ENCODE results near the gene FAM149B1. TPM values are rescaled to one million over a fixed set of nuclear protein-coding genes. Genes with fewer than 3 reads are reported as not detected.

The FAM149B1 gene
- total RNA-seq, 2 donors from 2014 or later = 14.8 to 17.3 TPM

DNA sequence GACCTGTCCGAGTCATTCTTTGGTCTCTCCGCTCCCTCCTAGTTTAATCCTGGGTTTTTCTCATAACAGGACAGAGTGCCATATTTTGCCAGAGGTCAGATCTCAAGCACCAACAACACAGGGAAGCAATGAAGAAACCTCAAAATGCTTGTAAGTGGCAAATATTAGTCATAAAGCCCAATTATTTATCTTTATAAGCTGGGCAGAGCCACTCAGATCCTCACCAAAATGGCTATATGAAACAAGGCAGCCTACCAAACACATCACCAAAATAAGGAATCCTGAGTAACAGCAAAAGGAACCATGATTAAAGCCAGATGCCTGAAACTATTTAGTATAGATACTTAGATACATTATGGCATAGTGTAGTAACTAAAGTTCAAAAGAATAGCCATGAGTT, 4.8 kb upstream of the FAM149B1 start:
- Mint-ChIP-seq H3K9me3 (no peaks in the 10 kb centered on the region), H3K36me3 (peaks cover 18 to 36% of the 10 kb centered on the region in 2 donors), H3K27ac (peak overlapping the region in 1 of 2 donors; percentile 26)
- DNase-seq (ENCODE audit: low spot score in 2 of 2) = no peak
- no peak for ATAC-seq

DNA sequence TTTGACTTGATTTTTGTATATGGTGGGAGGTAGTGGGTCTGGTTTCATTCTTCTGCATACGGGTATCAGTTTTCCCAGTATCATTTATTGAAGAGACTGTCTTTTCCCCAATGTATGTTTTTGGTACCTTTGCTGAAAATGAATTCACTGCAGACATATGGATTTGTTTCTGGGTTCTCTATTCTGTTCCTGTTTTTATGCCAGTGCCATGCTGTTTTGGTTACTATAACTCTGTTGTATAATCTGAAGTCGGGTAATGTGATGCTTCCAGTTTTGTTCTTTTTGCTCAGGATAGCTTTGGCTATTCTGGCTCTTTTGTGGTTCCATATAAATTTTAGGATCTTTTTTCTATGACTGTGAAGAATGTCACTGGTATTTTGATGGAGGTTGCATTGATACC, 947 bp upstream of the FAM149B1 start:
- no peaks in the 10 kb centered on the region for H3K9me3 Mint-ChIP-seq
- H3K36me3 Mint-ChIP-seq = peaks cover 22 to 32% of the 10 kb centered on the region in 2 donors
- H3K27ac Mint-ChIP-seq = peak overlapping the region; percentile 97 to 98
- DNase-seq (ENCODE audit: low spot score in 2 of 2) (no peak), ATAC-seq (no peak)

DNA sequence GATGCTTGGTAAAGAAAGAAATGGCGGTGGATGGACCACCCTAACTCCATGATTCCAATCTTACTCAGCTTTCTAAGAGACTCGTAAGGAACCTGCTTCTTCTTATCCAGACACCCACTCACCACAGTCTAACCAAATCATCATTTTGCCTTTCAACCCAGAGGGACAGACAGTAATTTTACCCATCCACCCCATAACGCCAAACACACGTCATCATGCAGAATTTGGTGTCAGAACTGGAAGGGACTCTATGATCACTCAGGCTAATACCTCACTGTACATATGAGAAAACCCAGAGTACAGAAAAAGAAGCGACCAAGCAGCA, 499 bp upstream of the FAM149B1 start:
- peak in 1 of 2 donors; percentile 6 for DNase-seq (ENCODE audit: low spot score in 2 of 2)
- H3K9me3 Mint-ChIP-seq = no peaks in the 10 kb centered on the region
- peaks cover 22 to 29% of the 10 kb centered on the region in 2 donors for H3K36me3 Mint-ChIP-seq
- ATAC-seq = peak; percentile 6 to 19
- H3K27ac Mint-ChIP-seq = peak overlapping the region; percentile 97 to 98

DNA sequence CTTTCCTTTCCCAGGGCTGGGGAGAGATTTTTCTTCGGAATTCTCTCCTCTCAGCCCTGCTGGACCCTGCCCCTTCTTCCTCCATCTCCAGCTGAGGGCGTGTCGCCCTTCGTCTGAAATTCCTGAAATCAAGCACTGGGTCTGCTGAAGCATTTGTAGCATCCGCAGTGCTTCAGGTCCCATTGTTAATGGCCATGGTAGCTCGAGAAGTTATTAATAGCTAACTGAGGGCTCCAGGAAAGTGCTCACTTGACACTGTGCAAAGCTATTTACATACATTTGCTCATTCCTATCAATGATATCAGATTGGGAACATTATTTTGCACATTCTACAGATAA, 515 bp downstream of the FAM149B1 start:
- Mint-ChIP-seq H3K9me3 (no peaks in the 10 kb centered on the region), H3K27ac (peak overlapping the region; percentile 84 to 97), H3K36me3 (peaks cover 22 to 23% of the 10 kb centered on the region in 2 donors)
- no peak for ATAC-seq
- DNase-seq (ENCODE audit: low spot score in 2 of 2) = no peak

DNA sequence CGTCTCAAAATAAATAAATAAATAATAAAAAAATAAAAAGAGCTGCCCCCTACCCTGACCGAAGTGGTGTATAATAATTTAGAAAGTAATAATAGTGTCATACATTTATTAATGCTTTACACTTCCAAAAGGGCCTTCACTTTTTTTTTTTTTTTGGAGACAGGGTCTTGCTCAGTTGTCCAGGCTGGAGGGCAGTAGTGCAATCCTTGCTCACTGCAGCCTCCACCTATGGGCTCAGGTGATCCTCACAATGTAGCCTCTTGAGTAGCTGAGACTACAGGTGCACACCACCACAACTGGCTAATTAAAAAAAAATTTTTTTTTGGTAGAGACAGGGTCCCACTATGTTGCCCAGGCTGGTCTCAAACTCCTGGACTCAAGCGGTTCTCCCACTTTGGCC, 1.4 kb downstream of the FAM149B1 start:
- DNase-seq (ENCODE audit: low spot score in 2 of 2) (no peak), ATAC-seq (no peak)
- H3K9me3 Mint-ChIP-seq = no peaks in the 10 kb centered on the region
- H3K36me3 Mint-ChIP-seq = peaks cover 22 to 23% of the 10 kb centered on the region in 2 donors
- H3K27ac Mint-ChIP-seq = no peak overlapping the region

DNA sequence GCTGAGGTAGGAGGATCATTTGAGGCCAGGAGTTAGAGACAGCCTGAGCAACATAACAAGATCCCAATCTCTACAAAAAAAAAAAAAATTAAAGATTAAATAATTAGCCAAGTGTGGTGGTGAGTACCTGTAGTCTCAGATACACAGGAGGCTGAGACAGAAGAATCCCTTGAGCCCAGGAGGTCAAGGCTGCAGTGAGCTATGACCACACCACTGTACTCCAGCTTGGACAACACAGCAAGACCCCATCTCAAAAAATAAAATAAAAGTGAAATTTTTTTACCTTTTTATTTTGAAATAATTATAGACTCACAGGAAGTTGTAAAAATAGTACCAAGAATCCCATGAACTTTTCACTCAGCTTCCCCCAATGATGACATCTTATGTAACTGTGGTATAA, 4.9 kb downstream of the FAM149B1 start:
- no peak for ATAC-seq
- Mint-ChIP-seq H3K9me3 (no peaks in the 10 kb centered on the region), H3K36me3 (peaks cover 2 to 6% of the 10 kb centered on the region in 2 donors), H3K27ac (no peak overlapping the region)
- DNase-seq (ENCODE audit: low spot score in 2 of 2) = no peak

DNA sequence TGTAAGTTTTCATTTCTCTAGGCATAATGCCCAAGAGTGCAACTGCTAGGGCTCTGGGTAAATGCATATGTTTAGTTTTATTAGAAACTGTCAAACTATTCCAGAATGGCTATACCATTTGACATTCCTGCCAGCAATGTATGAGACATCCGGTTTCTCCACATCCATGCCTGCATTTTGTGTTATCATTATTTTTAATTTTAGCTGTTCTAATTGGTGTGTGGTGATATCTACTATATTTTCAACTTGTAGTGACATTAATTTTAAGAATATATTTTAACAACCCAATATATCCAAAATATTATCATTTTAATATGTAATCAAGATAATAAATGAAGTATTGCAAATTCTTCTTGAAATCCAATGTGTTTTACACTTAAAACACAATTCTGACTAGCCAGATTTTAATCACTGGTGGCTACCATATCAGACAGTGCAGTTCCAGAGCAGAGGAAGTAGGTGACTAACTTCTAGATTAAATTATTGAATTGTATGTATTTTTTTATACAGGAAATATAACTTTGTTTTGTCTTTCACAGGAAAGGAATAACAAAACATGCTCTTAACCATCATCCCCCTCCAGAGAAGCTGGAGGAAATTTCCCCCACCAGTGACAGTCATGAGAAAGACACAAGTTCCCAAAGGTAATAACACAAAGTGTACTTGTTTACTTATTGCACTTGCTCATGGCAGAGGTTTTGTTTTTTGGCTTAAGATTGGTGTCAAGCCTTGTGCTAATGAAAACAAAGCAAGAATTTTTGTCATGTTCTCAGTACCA, 6.4 kb downstream of the FAM149B1 start:
- ATAC-seq (no peak), DNase-seq (ENCODE audit: low spot score in 2 of 2) (no peak)
- H3K36me3 Mint-ChIP-seq = no peaks in the 10 kb centered on the region
- H3K27ac Mint-ChIP-seq = no peak overlapping the region
- no peaks in the 10 kb centered on the region for H3K9me3 Mint-ChIP-seq

DNA sequence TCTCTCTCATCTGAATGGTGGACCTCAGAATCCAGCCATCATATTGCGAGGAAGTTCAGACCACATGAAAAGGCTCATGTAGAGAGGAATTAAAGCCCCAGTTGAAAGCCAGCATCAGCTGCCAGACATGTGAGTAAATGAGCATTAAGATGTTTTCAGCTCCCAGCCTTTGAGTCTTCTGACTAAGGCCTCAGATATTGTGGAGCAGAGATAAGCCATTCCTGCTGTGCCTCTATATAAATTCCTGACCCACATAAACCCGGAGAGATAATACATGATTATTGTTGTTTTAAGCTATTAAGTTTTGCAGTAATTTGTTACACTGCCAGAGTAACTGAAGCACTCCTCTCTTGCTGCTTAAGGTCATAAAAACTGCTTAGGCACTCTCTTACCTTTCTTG, 14.6 kb downstream of the FAM149B1 start:
- DNase-seq (ENCODE audit: low spot score in 2 of 2) (no peak), ATAC-seq (no peak)
- Mint-ChIP-seq H3K9me3 (no peaks in the 10 kb centered on the region), H3K27ac (no peak overlapping the region), H3K36me3 (peaks cover 12 to 15% of the 10 kb centered on the region in 2 donors)

DNA sequence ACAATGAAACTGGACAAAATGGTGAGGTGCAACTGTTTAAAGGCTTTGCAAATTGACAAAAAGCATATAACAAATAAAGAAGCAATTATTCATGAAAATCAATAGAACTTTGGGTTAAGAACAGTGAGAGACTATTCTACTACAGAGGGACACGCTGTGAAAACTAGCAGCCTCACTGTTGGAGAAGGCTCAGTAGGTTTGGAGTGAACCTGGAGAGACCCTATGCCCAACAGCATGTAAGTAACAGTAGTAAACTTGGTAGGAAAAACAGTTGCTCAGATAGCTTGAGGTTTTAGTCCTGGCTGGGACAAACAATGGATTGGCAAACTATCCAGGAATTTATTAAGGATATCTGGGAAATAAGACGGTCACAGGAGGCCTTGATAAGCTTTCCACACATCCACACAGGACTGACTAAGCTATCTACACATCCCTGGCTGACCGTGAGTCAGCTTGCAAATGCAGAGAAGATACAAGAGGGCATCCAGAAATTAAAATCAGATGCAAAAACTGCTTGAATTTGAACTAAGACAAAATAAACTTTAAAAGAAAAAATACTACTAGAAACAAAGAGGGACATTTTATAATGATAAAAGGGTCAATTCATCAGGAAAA, 15.9 kb downstream of the FAM149B1 start:
- no peak overlapping the region for H3K27ac Mint-ChIP-seq
- DNase-seq (ENCODE audit: low spot score in 2 of 2) = no peak

DNA sequence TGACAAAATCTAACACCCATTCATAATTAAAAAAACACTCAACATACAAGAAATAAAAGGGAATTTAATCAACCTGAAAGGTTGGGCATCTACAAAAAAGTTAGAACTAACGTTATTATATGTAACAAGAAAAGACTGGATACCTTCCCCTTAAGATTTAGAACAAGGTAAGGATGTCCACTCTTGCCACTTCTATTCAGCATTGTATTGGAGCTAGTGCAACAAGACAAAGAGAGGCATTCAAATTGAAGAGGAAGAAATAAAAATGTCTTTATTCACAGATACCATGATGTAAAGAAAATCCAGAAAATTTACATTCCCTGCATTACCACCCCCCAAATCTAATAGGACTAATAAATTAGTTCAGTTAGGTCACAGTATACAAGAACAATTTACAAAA, 18.3 kb downstream of the FAM149B1 start:
- DNase-seq (ENCODE audit: low spot score in 2 of 2) = no peak
- no peak for ATAC-seq
- Mint-ChIP-seq H3K27ac (no peak overlapping the region), H3K9me3 (no peaks in the 10 kb centered on the region), H3K36me3 (peaks cover 9 to 12% of the 10 kb centered on the region in 2 donors)

More for the DNA sequence above, 15.9 kb downstream of the FAM149B1 start:
- ATAC-seq = no peak
- H3K36me3 Mint-ChIP-seq = peaks cover 12 to 15% of the 10 kb centered on the region in 2 donors
- H3K9me3 Mint-ChIP-seq = no peaks in the 10 kb centered on the region

DNA sequence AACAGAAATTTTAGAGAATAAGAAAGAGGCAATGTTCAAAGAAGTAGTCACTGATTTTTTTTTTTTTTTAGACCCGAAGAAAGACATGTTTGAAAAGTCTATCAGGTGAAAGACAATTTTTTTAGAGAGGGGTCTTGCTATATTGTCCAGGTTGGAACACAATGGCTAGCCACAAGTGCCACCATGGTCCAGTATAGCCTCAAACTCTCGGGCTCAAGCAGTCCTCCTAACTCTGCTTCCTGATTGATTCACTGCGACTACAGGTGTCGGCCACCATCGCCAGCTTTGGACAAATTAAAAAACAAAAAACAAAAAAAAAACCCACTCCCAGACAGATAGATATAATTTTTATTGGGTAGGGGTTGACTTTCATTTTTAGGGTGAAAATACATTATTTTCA, 22.3 kb downstream of the FAM149B1 start:
- Mint-ChIP-seq H3K9me3 (no peaks in the 10 kb centered on the region), H3K27ac (no peak overlapping the region), H3K36me3 (no peaks in the 10 kb centered on the region)
- no peak for ATAC-seq
- DNase-seq (ENCODE audit: low spot score in 2 of 2) = no peak

DNA sequence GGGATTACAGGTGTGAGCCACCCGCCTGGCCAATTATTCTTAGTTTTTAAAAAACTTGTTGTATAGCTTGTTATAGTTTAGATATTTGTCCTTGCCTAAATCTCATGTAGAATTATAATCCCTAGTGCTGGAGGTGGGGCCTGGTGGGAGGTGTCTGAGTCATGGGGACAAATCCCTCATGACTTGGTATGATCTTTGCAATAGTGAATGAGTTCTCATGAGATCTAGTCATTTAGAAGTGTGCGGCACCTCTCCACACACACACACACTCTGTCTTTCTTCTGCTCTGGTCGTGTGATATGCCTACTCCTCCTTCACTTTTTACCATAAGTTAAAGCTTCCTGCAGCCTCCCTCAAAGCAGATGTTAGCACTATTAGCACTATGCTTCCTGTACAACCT, 37.2 kb downstream of the FAM149B1 start:
- Mint-ChIP-seq H3K36me3 (peaks cover 0 to 10% of the 10 kb centered on the region in 2 donors), H3K9me3 (peaks cover 0 to 6% of the 10 kb centered on the region in 2 donors), H3K27ac (no peak overlapping the region)
- ATAC-seq = no peak
- DNase-seq (ENCODE audit: low spot score in 2 of 2) = no peak

DNA sequence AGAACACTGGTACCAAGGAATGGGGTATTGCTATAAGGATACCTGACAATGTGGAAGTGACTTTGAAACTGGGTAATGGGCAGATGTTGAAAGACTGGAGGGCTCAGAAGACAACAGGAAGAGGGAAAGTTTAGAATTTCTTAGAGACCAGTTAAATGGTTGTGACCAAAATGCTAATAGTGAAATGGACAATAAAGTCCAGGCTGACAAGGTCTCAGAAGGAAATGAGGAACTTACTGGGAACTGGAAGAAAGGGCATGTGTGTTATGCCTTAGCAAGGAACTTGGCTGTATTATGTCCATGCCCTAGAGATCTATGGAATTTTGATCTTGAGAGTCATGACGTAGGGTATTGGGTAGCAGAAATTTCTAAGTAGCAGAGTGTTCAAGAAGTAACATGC, 38.0 kb downstream of the FAM149B1 start:
- H3K36me3 Mint-ChIP-seq = peaks cover 0 to 10% of the 10 kb centered on the region in 2 donors
- DNase-seq (ENCODE audit: low spot score in 2 of 2) (no peak), ATAC-seq (no peak)
- no peak overlapping the region for H3K27ac Mint-ChIP-seq
- peaks cover 0 to 6% of the 10 kb centered on the region in 2 donors for H3K9me3 Mint-ChIP-seq

DNA sequence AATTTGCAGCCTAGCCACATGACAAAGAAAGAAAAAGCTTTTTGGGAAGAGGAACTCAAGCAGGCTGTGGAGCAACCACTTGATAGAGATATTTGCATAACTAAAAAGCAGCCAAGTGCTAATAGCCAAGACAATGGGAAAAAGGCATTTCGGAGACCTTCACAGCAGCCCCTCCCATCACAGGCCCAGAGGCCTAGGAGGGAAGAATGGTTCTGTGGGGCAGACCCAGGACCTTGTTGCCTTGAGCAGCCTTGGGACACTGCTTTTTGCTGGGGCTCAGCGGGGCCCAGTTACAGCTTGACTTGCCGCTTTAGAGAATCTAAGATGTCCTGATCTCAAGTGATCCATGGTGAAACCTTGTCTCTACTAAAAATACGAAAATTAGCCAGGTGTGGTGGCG, 38.5 kb downstream of the FAM149B1 start:
- Mint-ChIP-seq H3K9me3 (peaks cover 0 to 6% of the 10 kb centered on the region in 2 donors), H3K27ac (no peak overlapping the region), H3K36me3 (peaks cover 0 to 10% of the 10 kb centered on the region in 2 donors)
- no peak for ATAC-seq
- no peak for DNase-seq (ENCODE audit: low spot score in 2 of 2)

DNA sequence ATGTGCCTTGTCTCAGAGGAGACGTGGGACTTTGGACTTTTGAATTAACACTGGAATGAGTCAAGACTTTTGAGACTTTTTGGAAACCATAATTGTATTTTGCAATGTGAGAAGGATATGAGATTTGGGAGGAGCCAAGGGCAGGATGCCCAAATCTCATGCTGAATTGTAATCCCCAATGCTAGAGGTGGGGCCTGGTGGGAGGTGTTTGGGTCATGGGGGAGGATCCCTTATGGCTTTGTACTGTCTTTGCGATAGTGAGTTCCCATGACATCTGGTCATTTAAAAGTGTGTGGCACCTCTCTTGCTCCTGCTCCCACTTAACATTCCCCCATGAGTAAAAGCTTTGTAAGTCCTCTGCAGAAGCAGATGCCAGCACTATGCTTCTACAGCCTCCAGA, 40.0 kb downstream of the FAM149B1 start:
- H3K36me3 Mint-ChIP-seq = peaks cover 0 to 10% of the 10 kb centered on the region in 2 donors
- peaks cover 0 to 6% of the 10 kb centered on the region in 2 donors for H3K9me3 Mint-ChIP-seq
- DNase-seq (ENCODE audit: low spot score in 2 of 2) (no peak), ATAC-seq (no peak)
- no peak overlapping the region for H3K27ac Mint-ChIP-seq

DNA sequence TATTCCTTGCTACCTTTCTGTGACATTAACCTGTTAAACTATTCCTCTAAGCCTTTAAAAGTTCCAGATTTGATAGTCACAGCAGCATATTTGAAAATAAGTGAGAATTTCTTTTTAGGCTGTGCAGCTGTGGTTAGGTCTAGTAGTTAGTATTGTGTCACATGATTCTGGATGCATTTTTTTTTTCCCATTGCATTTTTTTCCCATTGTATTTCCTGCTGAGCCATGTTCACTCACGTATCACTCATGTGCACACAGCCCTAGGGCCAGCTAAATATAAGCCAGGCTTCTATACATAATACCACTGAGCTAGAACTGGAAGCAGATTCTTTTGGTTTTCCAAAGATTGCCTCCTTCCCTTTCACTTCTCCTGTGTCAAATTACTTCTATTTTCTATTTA, 41.8 kb downstream of the FAM149B1 start:
- ATAC-seq (no peak), DNase-seq (ENCODE audit: low spot score in 2 of 2) (no peak)
- Mint-ChIP-seq H3K27ac (no peak overlapping the region), H3K36me3 (peaks cover 7 to 10% of the 10 kb centered on the region in 2 donors), H3K9me3 (peaks cover 0 to 6% of the 10 kb centered on the region in 2 donors)

DNA sequence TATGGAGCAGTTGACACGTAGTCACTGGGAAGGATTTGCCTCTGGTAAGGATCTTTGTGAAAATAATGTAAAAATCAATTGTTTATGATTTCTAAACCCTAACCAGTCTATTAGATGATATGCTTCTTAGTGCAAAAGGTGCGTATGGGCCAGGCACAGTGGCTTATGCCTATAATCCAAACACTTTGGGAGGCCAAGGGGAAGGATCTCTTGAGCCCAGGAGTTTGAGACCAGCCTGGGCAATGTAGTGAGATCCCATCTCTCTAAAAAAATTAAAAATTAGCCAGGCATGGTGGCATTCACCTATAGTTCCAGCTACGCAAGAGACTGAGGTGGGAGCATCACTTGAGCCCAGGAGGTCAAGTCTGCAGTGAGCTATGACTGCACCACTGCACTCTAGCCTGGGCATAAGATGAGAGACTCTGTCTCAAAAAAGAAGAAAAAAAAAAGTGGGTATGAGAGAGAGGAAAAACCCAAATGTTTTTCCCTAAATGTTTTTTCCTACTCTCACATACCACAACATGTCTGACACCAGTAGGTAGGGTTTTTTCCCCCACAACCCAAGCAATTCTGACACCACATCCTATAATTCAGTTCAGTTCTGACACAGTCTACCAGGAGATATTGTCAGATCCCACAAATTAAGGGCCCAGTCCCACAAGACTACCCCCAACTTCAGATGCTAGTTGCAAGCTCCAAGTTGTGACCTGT, 42.6 kb downstream of the FAM149B1 start:
- Mint-ChIP-seq H3K27ac (no peak overlapping the region), H3K36me3 (peaks cover 7 to 8% of the 10 kb centered on the region in 2 donors), H3K9me3 (peaks cover 0 to 6% of the 10 kb centered on the region in 2 donors)
- DNase-seq (ENCODE audit: low spot score in 2 of 2) (no peak), ATAC-seq (peak in 1 of 2 donors; percentile 33)

Data from activated naive CD4-positive, alpha-beta T cell treated with anti-CD3 and anti-CD28 coated beads, Interleukin-2, amount 50 U/mL, for 72 hours (primary cell).